ENCODE measurements around the gene AKT3.

Gene AKT3

DNA sequence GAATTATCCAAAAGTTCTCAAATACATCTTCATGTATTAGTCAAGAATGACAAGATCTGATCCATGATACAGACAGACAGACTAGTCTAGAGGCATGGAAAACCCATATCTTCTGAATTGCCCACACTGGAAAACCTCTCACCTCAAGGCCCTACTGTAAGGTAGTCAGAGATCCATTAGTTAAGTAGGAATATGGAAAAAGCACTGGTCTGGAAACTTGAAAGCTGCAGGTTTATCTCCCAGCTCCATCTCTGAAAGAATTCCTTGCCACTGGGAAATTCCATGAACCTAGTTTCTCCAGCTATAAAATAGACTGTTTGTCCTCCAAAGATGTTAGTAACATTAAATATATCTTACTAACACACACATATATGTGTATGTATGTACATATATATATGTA is 169.2 kb downstream of the AKT3 start:
- no peaks in the 10 kb centered on the region for H3K9me3 ChIP-seq (replicated peaks; ENCODE audit: insufficient read depth, low read length)
- no peak for DNase-seq
- H3K27me3 ChIP-seq (replicated peaks; ENCODE audit: insufficient read depth, low read length), result no peaks in the 10 kb centered on the region
- H3K4me3 ChIP-seq (ENCODE audit: low read length), result no peak overlapping the region
- no peak overlapping the region for H3K27ac ChIP-seq (ENCODE audit: low read length)
- H3K36me3 ChIP-seq (replicated peaks; ENCODE audit: insufficient read depth, low read length), result no peaks in the 10 kb centered on the region
- H3K9me2 ChIP-seq (replicated peaks; ENCODE audit: insufficient read depth, low read length), result no peaks in the 10 kb centered on the region
- H3K79me2 ChIP-seq (ENCODE audit: low read length), result no peaks in the 10 kb centered on the region
- no peak overlapping the region for H3K4me2 ChIP-seq (ENCODE audit: low read depth, low read length)
- no peaks in the 10 kb centered on the region for H3F3A ChIP-seq (ENCODE audit: insufficient read depth, low read length)
- no peak for TF ChIP-seq EZH2 (optimal IDR thresholded peaks at IDR 0.05; ENCODE audit: low read depth, low read length)
- no peak for TF ChIP-seq EZH2phosphoT487 (IDR thresholded peaks at IDR 0.05; ENCODE audit: low read length)
- TF ChIP-seq, protein P1, sequence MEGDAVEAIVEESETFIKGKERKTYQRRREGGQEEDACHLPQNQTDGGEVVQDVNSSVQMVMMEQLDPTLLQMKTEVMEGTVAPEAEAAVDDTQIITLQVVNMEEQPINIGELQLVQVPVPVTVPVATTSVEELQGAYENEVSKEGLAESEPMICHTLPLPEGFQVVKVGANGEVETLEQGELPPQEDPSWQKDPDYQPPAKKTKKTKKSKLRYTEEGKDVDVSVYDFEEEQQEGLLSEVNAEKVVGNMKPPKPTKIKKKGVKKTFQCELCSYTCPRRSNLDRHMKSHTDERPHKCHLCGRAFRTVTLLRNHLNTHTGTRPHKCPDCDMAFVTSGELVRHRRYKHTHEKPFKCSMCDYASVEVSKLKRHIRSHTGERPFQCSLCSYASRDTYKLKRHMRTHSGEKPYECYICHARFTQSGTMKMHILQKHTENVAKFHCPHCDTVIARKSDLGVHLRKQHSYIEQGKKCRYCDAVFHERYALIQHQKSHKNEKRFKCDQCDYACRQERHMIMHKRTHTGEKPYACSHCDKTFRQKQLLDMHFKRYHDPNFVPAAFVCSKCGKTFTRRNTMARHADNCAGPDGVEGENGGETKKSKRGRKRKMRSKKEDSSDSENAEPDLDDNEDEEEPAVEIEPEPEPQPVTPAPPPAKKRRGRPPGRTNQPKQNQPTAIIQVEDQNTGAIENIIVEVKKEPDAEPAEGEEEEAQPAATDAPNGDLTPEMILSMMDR (IDR thresholded peaks at IDR 0.05; ENCODE audit: low read length), result no peak
- H2AFZ ChIP-seq (ENCODE audit: low read length), result no peak overlapping the region
- H3K9ac ChIP-seq (ENCODE audit: low read length), result no peak overlapping the region
- no peaks in the 10 kb centered on the region for H3K4me1 ChIP-seq (ENCODE audit: low read length)
- no peaks in the 10 kb centered on the region for H4K20me1 ChIP-seq (ENCODE audit: insufficient read depth, low read length)

DNA sequence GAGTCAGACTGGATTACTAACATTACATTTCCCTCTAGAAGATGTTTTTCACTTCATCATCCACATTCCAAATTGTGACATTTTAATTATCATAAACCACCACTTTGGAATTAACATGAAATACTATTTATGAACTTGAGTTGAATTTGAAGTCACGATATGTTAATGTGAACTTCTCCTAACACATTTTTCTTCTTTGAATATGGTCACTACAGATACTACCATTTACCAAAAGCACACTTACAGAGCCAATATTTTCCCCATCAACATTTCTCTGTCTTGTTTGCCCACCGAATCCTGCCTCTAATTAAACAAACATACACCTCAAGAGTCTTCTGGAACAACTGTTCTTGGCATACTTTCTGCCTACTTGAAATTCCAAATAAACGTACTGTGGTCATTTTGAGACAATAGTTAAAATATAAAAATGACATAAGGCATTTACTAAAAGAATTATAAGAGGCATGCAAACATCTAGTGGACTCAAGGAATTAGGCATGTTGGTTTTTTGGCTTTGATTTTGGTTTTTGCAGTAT is 177.4 kb downstream of the AKT3 start:
- no peak for DNase-seq

DNA sequence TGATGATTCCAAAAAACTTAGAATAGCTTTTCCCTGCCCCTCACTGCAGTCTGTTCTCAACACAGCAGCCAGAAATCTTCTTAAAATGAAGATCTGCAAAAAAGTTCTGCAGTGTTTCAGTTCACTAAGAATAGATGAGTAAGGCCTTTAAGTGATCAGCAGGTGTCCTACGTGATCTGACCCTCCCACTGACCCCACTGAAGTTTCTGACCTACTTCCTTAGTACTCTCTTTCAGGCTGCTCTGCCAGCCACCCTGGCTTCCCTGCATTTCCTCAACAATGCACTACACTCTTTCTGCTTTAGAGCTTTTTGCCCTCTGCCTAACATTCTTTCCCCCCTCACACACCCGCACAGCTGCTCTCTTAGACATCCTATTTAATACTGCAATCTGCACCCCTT is 182.5 kb downstream of the AKT3 start:
- Histone ChIP-seq H3F3A (ENCODE audit: insufficient read depth, low read length) (peaks cover 13% of the 10 kb centered on the region; the same call in 1 of the 2 replicates), H3K36me3 (replicated peaks; ENCODE audit: insufficient read depth, low read length) (no peaks in the 10 kb centered on the region; the same call in 1 of the 2 replicates), H3K4me2 (ENCODE audit: low read depth, low read length) (peak overlapping the region; percentile 67), H4K20me1 (ENCODE audit: insufficient read depth, low read length) (no peaks in the 10 kb centered on the region), H3K9me3 (replicated peaks; ENCODE audit: insufficient read depth, low read length) (no peaks in the 10 kb centered on the region), H3K27ac (ENCODE audit: low read length) (peak overlapping the region; percentile 62), H3K9me2 (replicated peaks; ENCODE audit: insufficient read depth, low read length) (no peaks in the 10 kb centered on the region), H3K9ac (ENCODE audit: low read length) (peak overlapping the region; percentile 16; the same call in 1 of the 2 replicates), H2AFZ (ENCODE audit: low read length) (peak overlapping the region; percentile 24), H3K27me3 (replicated peaks; ENCODE audit: insufficient read depth, low read length) (no peaks in the 10 kb centered on the region), H3K4me3 (ENCODE audit: low read length) (peak overlapping the region; percentile 5; the same call in 1 of the 2 replicates), H3K79me2 (ENCODE audit: low read length) (no peaks in the 10 kb centered on the region), H3K4me1 (ENCODE audit: low read length) (peaks cover 19% of the 10 kb centered on the region)
- TF ChIP-seq EZH2phosphoT487 (IDR thresholded peaks at IDR 0.05; ENCODE audit: low read length) (no peak), EZH2 (optimal IDR thresholded peaks at IDR 0.05; ENCODE audit: low read depth, low read length) (no peak)
- TF ChIP-seq, protein P1 (IDR thresholded peaks at IDR 0.05; ENCODE audit: low read length), result no peak
- DNase-seq, result peak; percentile 87

More for the DNA sequence above, 177.4 kb downstream of the AKT3 start:
- TF ChIP-seq EZH2 (optimal IDR thresholded peaks at IDR 0.05; ENCODE audit: low read depth, low read length), result no peak
- no peak for TF ChIP-seq EZH2phosphoT487 (IDR thresholded peaks at IDR 0.05; ENCODE audit: low read length)
- TF ChIP-seq, protein P1 (IDR thresholded peaks at IDR 0.05; ENCODE audit: low read length), result no peak
- no peak overlapping the region for H3K27ac ChIP-seq (ENCODE audit: low read length)
- H3K4me1 ChIP-seq (ENCODE audit: low read length), result peaks cover 6% of the 10 kb centered on the region
- peaks cover 5% of the 10 kb centered on the region; the same call in 1 of the 2 replicates for H3F3A ChIP-seq (ENCODE audit: insufficient read depth, low read length)
- H3K4me2 ChIP-seq (ENCODE audit: low read depth, low read length), result no peak overlapping the region
- no peaks in the 10 kb centered on the region for H3K9me3 ChIP-seq (replicated peaks; ENCODE audit: insufficient read depth, low read length)
- no peaks in the 10 kb centered on the region for H3K36me3 ChIP-seq (replicated peaks; ENCODE audit: insufficient read depth, low read length)
- H2AFZ ChIP-seq (ENCODE audit: low read length), result no peak overlapping the region
- no peaks in the 10 kb centered on the region for H3K79me2 ChIP-seq (ENCODE audit: low read length)
- no peak overlapping the region for H3K4me3 ChIP-seq (ENCODE audit: low read length)
- no peaks in the 10 kb centered on the region for H3K27me3 ChIP-seq (replicated peaks; ENCODE audit: insufficient read depth, low read length)
- H3K9ac ChIP-seq (ENCODE audit: low read length), result no peak overlapping the region
- H3K9me2 ChIP-seq (replicated peaks; ENCODE audit: insufficient read depth, low read length), result no peaks in the 10 kb centered on the region
- no peaks in the 10 kb centered on the region for H4K20me1 ChIP-seq (ENCODE audit: insufficient read depth, low read length)

All from MM.1S (cell line).